Suprapubic skin (tissue), 4 donors: ENCODE results near the gene PI4K2A.

Experiments used
- EP300 ChIP-seq: sonication (generic); formaldehyde crosslinking; IDR thresholded peaks from one replicate; pipeline ENCODE4 v1.6.1; 2017; ENCODE audit warnings: antibody characterized with exemption
- POLR2A ChIP-seq, 2 donors: fragments of 450-650 bp; IDR thresholded peaks; one replicate each; pipeline ENCODE4 v1.6.1; 2017; ENCODE audit warnings: antibody characterized with exemption in 2 of 2, mild to moderate bottlenecking in 2 of 2, moderate library complexity in 2 of 2
- POLR2AphosphoS5 ChIP-seq, 3 donors: sonication (generic); formaldehyde crosslinking; IDR thresholded peaks; one replicate each; pipeline ENCODE4 v1.6.1; 2017; ENCODE audit warnings: antibody characterized with exemption in 3 of 3
- TF ChIP-seq, protein P1 (sequence below), 2 donors: fragments of 200-600 bp in 1 of 2; fragments of 450-650 bp in 1 of 2; sonication (generic) in 1 of 2; IDR thresholded peaks; one replicate each; pipeline ENCODE4 v1.5.1; 2016 to 2019; ENCODE audit warnings: antibody characterized with exemption in 2 of 2, mild to moderate bottlenecking in 1 of 2, moderate library complexity in 1 of 2

DNA sequence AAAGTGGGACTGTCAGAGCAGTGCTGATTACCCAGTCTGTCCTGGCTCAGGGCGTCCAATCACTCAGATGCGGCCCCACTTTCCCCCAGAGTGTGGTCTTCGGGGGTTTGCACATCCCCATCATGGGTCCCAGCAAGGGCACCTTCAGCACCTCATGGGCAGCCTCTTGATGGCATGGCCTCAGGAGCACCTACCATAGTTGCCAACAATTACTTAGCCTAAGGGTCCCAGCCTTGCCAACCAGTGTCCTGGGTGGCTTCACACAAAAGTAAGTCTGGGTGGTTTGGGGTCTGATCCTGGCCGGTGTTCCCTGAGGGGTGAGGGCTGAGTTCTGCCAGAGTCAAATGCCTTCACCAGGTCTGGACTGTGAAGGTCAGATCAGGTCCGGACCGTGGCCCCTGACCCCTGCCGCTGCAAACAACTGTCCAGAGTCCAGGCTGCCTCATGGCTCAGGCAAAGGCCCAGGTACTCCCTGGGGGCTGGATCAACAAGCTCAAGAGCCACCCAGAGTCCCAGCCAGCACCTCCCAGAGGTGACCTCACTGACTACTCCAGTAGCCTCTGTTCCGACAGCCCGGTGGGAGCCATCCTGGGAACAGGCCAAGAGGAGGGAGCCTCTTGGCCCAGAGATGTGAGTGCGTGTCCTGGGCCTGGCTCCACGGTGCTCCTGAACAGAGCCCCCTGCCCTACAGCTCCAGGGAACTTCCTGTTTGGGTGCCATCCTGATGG lies 66.8 kb downstream of the PI4K2A start:
- no peak for TF ChIP-seq POLR2A (IDR thresholded peaks at IDR 0.05)
- TF ChIP-seq, protein P1, sequence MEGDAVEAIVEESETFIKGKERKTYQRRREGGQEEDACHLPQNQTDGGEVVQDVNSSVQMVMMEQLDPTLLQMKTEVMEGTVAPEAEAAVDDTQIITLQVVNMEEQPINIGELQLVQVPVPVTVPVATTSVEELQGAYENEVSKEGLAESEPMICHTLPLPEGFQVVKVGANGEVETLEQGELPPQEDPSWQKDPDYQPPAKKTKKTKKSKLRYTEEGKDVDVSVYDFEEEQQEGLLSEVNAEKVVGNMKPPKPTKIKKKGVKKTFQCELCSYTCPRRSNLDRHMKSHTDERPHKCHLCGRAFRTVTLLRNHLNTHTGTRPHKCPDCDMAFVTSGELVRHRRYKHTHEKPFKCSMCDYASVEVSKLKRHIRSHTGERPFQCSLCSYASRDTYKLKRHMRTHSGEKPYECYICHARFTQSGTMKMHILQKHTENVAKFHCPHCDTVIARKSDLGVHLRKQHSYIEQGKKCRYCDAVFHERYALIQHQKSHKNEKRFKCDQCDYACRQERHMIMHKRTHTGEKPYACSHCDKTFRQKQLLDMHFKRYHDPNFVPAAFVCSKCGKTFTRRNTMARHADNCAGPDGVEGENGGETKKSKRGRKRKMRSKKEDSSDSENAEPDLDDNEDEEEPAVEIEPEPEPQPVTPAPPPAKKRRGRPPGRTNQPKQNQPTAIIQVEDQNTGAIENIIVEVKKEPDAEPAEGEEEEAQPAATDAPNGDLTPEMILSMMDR (IDR thresholded peaks at IDR 0.05): no peak
- TF ChIP-seq EP300: no peak
- no peak for TF ChIP-seq POLR2AphosphoS5 (IDR thresholded peaks at IDR 0.05)
